ENCODE results near the gene DPP10.

DPP10 gene

GRCh38 chr2:115480741-115481140 is 1038.3 kb downstream of the DPP10 start:
- H3K4me3 ChIP-seq (ENCODE audit: low read depth, low read length) = no peak overlapping the region
- no peak for DNase-seq (ENCODE audit: low read depth)
- TF ChIP-seq, protein P1, sequence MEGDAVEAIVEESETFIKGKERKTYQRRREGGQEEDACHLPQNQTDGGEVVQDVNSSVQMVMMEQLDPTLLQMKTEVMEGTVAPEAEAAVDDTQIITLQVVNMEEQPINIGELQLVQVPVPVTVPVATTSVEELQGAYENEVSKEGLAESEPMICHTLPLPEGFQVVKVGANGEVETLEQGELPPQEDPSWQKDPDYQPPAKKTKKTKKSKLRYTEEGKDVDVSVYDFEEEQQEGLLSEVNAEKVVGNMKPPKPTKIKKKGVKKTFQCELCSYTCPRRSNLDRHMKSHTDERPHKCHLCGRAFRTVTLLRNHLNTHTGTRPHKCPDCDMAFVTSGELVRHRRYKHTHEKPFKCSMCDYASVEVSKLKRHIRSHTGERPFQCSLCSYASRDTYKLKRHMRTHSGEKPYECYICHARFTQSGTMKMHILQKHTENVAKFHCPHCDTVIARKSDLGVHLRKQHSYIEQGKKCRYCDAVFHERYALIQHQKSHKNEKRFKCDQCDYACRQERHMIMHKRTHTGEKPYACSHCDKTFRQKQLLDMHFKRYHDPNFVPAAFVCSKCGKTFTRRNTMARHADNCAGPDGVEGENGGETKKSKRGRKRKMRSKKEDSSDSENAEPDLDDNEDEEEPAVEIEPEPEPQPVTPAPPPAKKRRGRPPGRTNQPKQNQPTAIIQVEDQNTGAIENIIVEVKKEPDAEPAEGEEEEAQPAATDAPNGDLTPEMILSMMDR (IDR thresholded peaks at IDR 0.05; ENCODE audit: low read depth, low read length, missing control alignments) = no peak

- no peak for DNase-seq (ENCODE audit: low read depth)
- TF ChIP-seq, protein P1 (IDR thresholded peaks at IDR 0.05; ENCODE audit: low read depth, low read length, missing control alignments) = no peak
- no peak overlapping the region for H3K4me3 ChIP-seq (ENCODE audit: low read depth, low read length)
Observed at GRCh38 chr2:115481842-115482241, 1039.4 kb downstream of the DPP10 start.

DNA sequence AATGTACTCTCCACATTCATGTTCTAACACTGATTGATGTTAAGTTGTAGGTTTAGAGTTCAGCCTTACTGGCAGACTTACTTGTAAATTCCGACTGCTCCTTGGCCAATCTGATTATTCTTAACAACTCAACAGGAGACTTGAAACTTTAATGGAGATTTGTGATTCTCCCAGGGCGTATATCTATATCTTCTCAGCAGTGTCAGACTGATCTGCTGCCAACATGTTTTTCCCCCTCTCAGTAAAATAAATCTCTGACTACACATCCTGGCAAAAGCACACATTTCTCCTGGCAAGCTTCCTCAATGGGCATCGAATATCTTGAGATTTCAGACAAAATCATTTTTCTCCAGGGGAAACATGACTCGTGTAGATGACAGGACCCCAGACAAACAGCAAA is 1041.2 kb downstream of the DPP10 start:
- no peak for DNase-seq (ENCODE audit: low read depth)
- H3K4me3 ChIP-seq (ENCODE audit: low read depth, low read length) = no peak overlapping the region
- TF ChIP-seq, protein P1 (IDR thresholded peaks at IDR 0.05; ENCODE audit: low read depth, low read length, missing control alignments) = no peak

DNA sequence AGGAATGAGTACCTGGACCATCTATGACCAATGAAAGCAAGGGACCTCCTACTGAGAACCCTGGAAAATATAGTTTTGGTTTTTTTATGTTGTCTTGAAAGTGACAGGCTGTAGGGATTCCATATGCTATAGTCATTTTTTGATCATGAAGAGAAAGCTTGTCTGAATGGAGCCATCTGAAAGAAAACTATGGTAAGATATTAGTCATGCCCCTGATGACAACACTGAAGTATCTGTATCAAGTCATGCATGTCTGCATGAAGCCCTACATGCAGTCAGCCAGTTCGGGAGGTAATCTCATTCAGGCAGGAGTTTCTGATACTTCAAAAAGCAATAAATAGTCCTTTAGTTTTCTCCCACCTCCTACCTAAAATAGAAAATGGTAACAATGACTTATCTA is 1042.0 kb downstream of the DPP10 start:
- H3K4me3 ChIP-seq (ENCODE audit: low read depth, low read length) = no peak overlapping the region
- DNase-seq (ENCODE audit: low read depth) = no peak
- TF ChIP-seq, protein P1 (IDR thresholded peaks at IDR 0.05; ENCODE audit: low read depth, low read length, missing control alignments) = no peak

GRCh38 chr2:115484983-115485382 is 1042.5 kb downstream of the DPP10 start:
- TF ChIP-seq, protein P1 (IDR thresholded peaks at IDR 0.05; ENCODE audit: low read depth, low read length, missing control alignments) = no peak
- H3K4me3 ChIP-seq (ENCODE audit: low read depth, low read length) = no peak overlapping the region
- DNase-seq (ENCODE audit: low read depth) = no peak

DNA sequence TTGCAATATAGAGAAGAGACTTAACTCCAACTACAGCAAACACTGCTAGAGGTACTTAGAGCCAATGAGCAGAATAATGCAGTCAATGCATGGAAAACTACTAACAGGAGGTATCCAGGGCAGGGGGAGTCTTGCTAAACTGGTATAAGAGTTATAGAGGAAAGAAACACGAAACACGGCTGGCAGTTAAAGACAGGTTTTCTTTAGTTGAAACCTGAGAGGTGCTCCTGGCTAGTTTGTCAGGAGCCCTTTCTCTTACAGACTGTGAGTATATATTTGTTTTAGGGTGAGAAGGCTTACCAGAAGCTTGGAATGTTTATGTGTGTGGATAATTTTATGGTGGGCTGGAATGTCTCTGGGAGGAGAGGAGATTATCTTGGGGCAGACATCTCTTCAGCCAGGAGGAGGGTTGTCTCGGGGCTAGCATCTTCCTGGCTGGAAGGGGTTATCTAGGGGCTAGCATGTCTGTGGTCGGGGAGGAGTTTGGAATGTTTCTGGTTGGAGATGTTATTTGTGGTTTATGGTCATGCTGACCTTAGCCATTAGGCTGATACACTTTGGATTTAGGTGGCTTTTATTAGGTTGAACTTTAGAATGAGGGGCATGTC is 1048.8 kb downstream of the DPP10 start:
- TF ChIP-seq, protein P1 (IDR thresholded peaks at IDR 0.05; ENCODE audit: low read depth, low read length, missing control alignments) = no peak
- DNase-seq (ENCODE audit: low read depth) = no peak
- H3K4me3 ChIP-seq (ENCODE audit: low read depth, low read length) = no peak overlapping the region

DNA sequence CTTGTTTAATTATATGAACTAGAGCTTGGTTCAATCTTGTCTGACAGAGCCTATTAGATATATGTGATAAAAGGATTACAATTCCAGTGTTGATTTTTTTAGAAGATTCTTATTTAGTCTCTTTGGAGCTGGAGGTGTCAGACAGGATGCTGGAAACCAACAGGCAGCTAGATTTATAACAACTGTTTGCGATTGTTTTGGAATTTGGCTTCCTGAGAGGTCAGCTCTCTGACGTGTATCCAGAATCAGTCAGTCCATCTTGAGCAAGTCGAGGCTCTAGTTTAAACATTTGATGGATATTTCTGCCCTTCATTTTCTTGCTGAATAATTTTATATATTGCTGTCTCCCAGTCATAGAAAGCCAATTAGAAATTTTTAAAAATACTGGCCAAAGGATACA is 1062.9 kb downstream of the DPP10 start:
- DNase-seq (ENCODE audit: low read depth) = no peak
- TF ChIP-seq, protein P1 (IDR thresholded peaks at IDR 0.05; ENCODE audit: low read depth, low read length, missing control alignments) = no peak
- H3K4me3 ChIP-seq (ENCODE audit: low read depth, low read length) = no peak overlapping the region
